IMR-90 (cell line): Measurements from ENCODE around the gene SPI1. TPM values are rescaled to one million over a fixed set of nuclear protein-coding genes. Genes with fewer than 3 reads are reported as not detected.

Experiments
- ATAC-seq: fragments of 200-7000 bp; cut with Tn5 transposase; 2 replicates; pipeline ENCODE4 v1.9.1; 2020; ENCODE audit warnings: low read depth, mild to moderate bottlenecking, moderate library complexity
- BruUV-seq: library from RNA; stranded (reverse); fragments of 400-500 nt; replicated peaks from 2 replicates; lab custom pipeline; 2021; lab: Mats Ljungman, UMichigan
- CTCF ChIA-PET: fragments of 300-600 bp; formaldehyde crosslinking; extraction: SDS; loops from one replicate; lab custom pipeline; 2021; ENCODE audit warnings: antibody characterized with exemption; lab: Yijun Ruan, JAX
- POLR2A ChIA-PET: fragments of 300-600 bp; sonication (Branson Sonifier 250); formaldehyde crosslinking; loops from one replicate; lab custom pipeline; 2022; ENCODE audit warnings: antibody characterized with exemption; ENCODE audit not compliant: unreplicated experiment; lab: Charles Lee
- DNase-seq: peaks from one replicate; pipeline ENCODE4 v3.0.0; 2013
- H2AFZ ChIP-seq: replicated peaks from 2 replicates; pipeline ENCODE3; 2013; ENCODE audit warnings: low read length, mild to moderate bottlenecking; ENCODE audit not compliant: poor library complexity
- H2AK5ac ChIP-seq: 2 replicates; pipeline ENCODE4 v1.6.1; 2013; ENCODE audit warnings: low read depth, low read length, inconsistent platforms
- H2AK9ac ChIP-seq: replicated peaks from 2 replicates; pipeline ENCODE3; 2013; ENCODE audit warnings: mild to moderate bottlenecking, low read depth, low read length, moderate library complexity; ENCODE audit not compliant: poor library complexity
- H2BK120ac ChIP-seq: 2 replicates; pipeline ENCODE4 v1.6.1; 2013; ENCODE audit warnings: low read depth, low read length, inconsistent platforms
- H2BK15ac ChIP-seq: 3 replicates; pipeline ENCODE4 v1.6.1; 2013; ENCODE audit warnings: low read depth, low read length, inconsistent platforms
- H2BK20ac ChIP-seq: 2 replicates; pipeline ENCODE4 v1.6.1; 2013; ENCODE audit warnings: low read depth, mild to moderate bottlenecking, inconsistent platforms, low read length, moderate library complexity
- H2BK5ac ChIP-seq: 2 replicates; pipeline ENCODE4 v1.6.1; 2013; ENCODE audit warnings: mild to moderate bottlenecking, low read depth, low read length, inconsistent platforms; ENCODE audit not compliant: poor library complexity, severe bottlenecking
- H3K14ac ChIP-seq: replicated peaks from 2 replicates; pipeline ENCODE4 v1.6.1; 2013; ENCODE audit warnings: low read depth, low read length, inconsistent platforms
- H3K18ac ChIP-seq: 2 replicates; pipeline ENCODE4 v1.6.1; 2013; ENCODE audit warnings: low read depth, low read length, control low read depth
- H3K23ac ChIP-seq: 2 replicates; pipeline ENCODE4 v1.6.1; 2013; ENCODE audit warnings: low read depth, low read length, inconsistent platforms
- H3K27ac ChIP-seq: 2 replicates; pipeline ENCODE4 v1.5.1; 2013; ENCODE audit warnings: mild to moderate bottlenecking, control low read depth, low read length; ENCODE audit not compliant: insufficient read depth
- H3K27me3 ChIP-seq: 2 replicates; pipeline ENCODE4 v1.6.1; 2013; ENCODE audit warnings: low read length; ENCODE audit not compliant: control insufficient read depth, insufficient read depth
- H3K36me3 ChIP-seq: 2 replicates; pipeline ENCODE4 v1.6.1; 2013; ENCODE audit warnings: low read length, mixed read lengths; ENCODE audit not compliant: control insufficient read depth, insufficient read depth
- H3K4ac ChIP-seq: 2 replicates; pipeline ENCODE4 v1.6.1; 2013; ENCODE audit warnings: low read depth, low read length, inconsistent platforms
- H3K4me1 ChIP-seq: 2 replicates; pipeline ENCODE4 v1.6.1; 2013; ENCODE audit warnings: low read length, mixed read lengths; ENCODE audit not compliant: control insufficient read depth, insufficient read depth
- H3K4me2 ChIP-seq: 2 replicates; pipeline ENCODE4 v1.6.1; 2013; ENCODE audit warnings: low read depth, mild to moderate bottlenecking, control low read depth, low read length, moderate library complexity
- H3K4me3 ChIP-seq: 2 replicates; pipeline ENCODE4 v1.5.1; 2013; ENCODE audit warnings: low read depth, mild to moderate bottlenecking, control low read depth, low read length, moderate library complexity; ENCODE audit not compliant: insufficient read depth
- H3K56ac ChIP-seq: 2 replicates; pipeline ENCODE4 v1.6.1; 2013; ENCODE audit warnings: low read length, inconsistent platforms; ENCODE audit not compliant: insufficient read depth; ENCODE audit errors: extremely low read depth
- H3K79me1 ChIP-seq, 2 experiments: 2 replicates each; pipeline ENCODE4 v1.6.1; 2013; ENCODE audit warnings: low read length in 2 of 2, inconsistent platforms in 1 of 2, low read depth in 1 of 2
- H3K9ac ChIP-seq: 2 replicates; pipeline ENCODE4 v1.6.1; 2013; ENCODE audit warnings: low read depth, low read length, control low read depth
- H3K9me1 ChIP-seq: 2 replicates; pipeline ENCODE4 v1.6.1; 2013; ENCODE audit warnings: low read length, inconsistent platforms; ENCODE audit not compliant: insufficient read depth
- H3K9me3 ChIP-seq: 2 replicates; pipeline ENCODE4 v1.6.1; 2013; ENCODE audit warnings: low read length; ENCODE audit not compliant: control insufficient read depth, insufficient read depth
- H4K20me1 ChIP-seq: 2 replicates; pipeline ENCODE4 v1.6.1; 2013; ENCODE audit warnings: low read length, inconsistent platforms; ENCODE audit not compliant: insufficient read depth
- H4K5ac ChIP-seq: 2 replicates; pipeline ENCODE4 v1.6.1; 2013; ENCODE audit warnings: mild to moderate bottlenecking, low read depth, low read length, control low read depth
- H4K8ac ChIP-seq, 2 experiments: 2 replicates each; pipeline ENCODE4 v1.6.1; 2013; ENCODE audit warnings: low read depth in 2 of 2, low read length in 2 of 2, control low read depth in 1 of 2, inconsistent platforms in 1 of 2
- H4K91ac ChIP-seq: 2 replicates; pipeline ENCODE4 v1.6.1; 2013; ENCODE audit warnings: low read depth, low read length, inconsistent platforms; ENCODE audit not compliant: insufficient read depth
- BHLHE40 ChIP-seq: fragments of 150-350 bp; IDR thresholded peaks from 2 replicates; pipeline ENCODE4 v1.6.1; 2016; ENCODE audit warnings: mild to moderate bottlenecking, low read depth, low read length
- CEBPB ChIP-seq: IDR thresholded peaks from 2 replicates; pipeline ENCODE4 v1.6.1; 2012; ENCODE audit warnings: low read depth, low read length, improper control_type of control experiment
- ELK1 ChIP-seq: fragments of 150-350 bp; IDR thresholded peaks from 2 replicates; pipeline ENCODE4 v1.6.1; 2016; ENCODE audit warnings: low read depth, mild to moderate bottlenecking, low read length, moderate library complexity, borderline replicate concordance
- FOS ChIP-seq: fragments of 150-350 bp; IDR thresholded peaks from 2 replicates; pipeline ENCODE4 v1.6.1; 2016; ENCODE audit warnings: low read depth, low read length
- MAFK ChIP-seq: IDR thresholded peaks from 2 replicates; pipeline ENCODE4 v1.6.1; 2012; ENCODE audit warnings: low read depth, low read length, improper control_type of control experiment
- MAZ ChIP-seq: IDR thresholded peaks from 2 replicates; pipeline ENCODE4 v1.6.1; 2012; ENCODE audit warnings: low read depth, mild to moderate bottlenecking, low read length, improper control_type of control experiment, moderate library complexity, borderline replicate concordance
- MXI1 ChIP-seq: IDR thresholded peaks from 2 replicates; pipeline ENCODE4 v1.6.1; 2012; ENCODE audit warnings: low read depth, mild to moderate bottlenecking, low read length, moderate library complexity, borderline replicate concordance
- NFE2L2 ChIP-seq: fragments of 150-350 bp; IDR thresholded peaks from 2 replicates; pipeline ENCODE4 v1.6.1; 2016; ENCODE audit warnings: low read depth, mild to moderate bottlenecking, low read length
- POLR2A ChIP-seq: IDR thresholded peaks from 2 replicates; pipeline ENCODE4 v1.6.1; 2012; ENCODE audit warnings: mild to moderate bottlenecking, low read depth, low read length
- RAD21 ChIP-seq: IDR thresholded peaks from 2 replicates; pipeline ENCODE4 v1.6.1; 2012; ENCODE audit warnings: low read length, improper control_type of control experiment
- RCOR1 ChIP-seq: IDR thresholded peaks from 2 replicates; pipeline ENCODE4 v1.6.1; 2012; ENCODE audit warnings: mild to moderate bottlenecking, low read length, improper control_type of control experiment; ENCODE audit not compliant: insufficient replicate concordance
- RFX5 ChIP-seq: IDR thresholded peaks from 2 replicates; pipeline ENCODE4 v1.8.0; 2012; ENCODE audit warnings: low read depth, mild to moderate bottlenecking, low read length, moderate library complexity
- WGBS, 2 experiments: methylation state at CpG; one replicate each; pipeline versions ENCODE4 v1.1.5 to v1.1.7; 2013; ENCODE audit warnings: missing lambda C conversion rate in 2 of 2; ENCODE audit not compliant: insufficient read length in 1 of 2; ENCODE audit errors: extremely low coverage in 2 of 2; 5-methylcytosine and 5-hydroxymethylcytosine counted together
- dilution Hi-C: fragments of 300-500 bp; cut with HindIII; formaldehyde crosslinking; loops from one replicate; pipeline ENCODE4 v1.14.3; 2018; ENCODE audit warnings: low sequenced_read_pairs; ENCODE audit not compliant: unreplicated experiment
- in situ Hi-C: fragments of 300-500 bp; cut with MboI; formaldehyde crosslinking; loops from 3 replicates; pipeline ENCODE4 v1.14.3; 2019; ENCODE audit warnings: low sequenced_read_pairs, inconsistent platforms, mixed read lengths
- intact Hi-C: fragments of 100-400 bp; cut with micrococcal nuclease; formaldehyde crosslinking; loops from 2 replicates; pipeline ENCODE4 v1.10.0; 2022
- polyA plus RNA-seq, 3 experiments: library from polyadenylated mRNA; depleted of rRNA; stranded (reverse); fragments of >200 nt; gene quantifications; 2 replicates each; pipeline ENCODE4 v1.2.3, GENCODE V29; 2012; ENCODE audit warnings: low replicate concordance in 1 of 3
- total RNA-seq: library from RNA; depleted of rRNA; stranded (reverse); fragments of >200 nt; gene quantifications from 2 replicates; pipeline ENCODE4 v1.2.3, GENCODE V29; 2012
- TF ChIP-seq, protein P1 (sequence below): conservative IDR thresholded peaks from 2 replicates; pipeline ENCODE4 v1.5.1; 2012; ENCODE audit warnings: mild to moderate bottlenecking, low read depth, low read length, improper control_type of control experiment

Gene SPI1
- total and polyA plus RNA-seq, 2 of the 4 experiments (the other 2 are of a cell fraction) = not detected

- TF ChIP-seq NFE2L2 = no peak
Measured at GRCh38 chr11:47357985-47358730, 20.2 kb downstream of the SPI1 start (continued).

DNA sequence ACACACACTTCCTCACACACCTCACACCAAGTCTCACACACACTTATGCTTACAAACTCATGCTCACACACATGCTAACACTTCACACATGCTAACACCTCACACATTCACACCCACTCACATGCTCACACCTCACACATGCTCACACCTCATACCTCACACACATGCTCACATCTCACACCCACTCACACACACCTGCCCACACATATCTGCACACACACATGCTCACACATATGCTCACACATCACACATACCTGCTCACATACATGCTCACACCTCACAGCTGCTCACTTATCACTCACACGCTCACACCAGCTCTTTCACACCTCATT, 21.4 kb downstream of the SPI1 start:
- dilution Hi-C loops (no loop called here), in situ Hi-C loops (loop anchor here (25.0 kb wide), 1 partner anchor 470 kb away; no protein-coding TSS in a partner anchor), intact Hi-C loops (no loop called here)
- Histone ChIP-seq H3K27ac (no peak overlapping the region), H4K5ac (no peak overlapping the region), H4K8ac (no peak overlapping the region), H4K91ac (no peak overlapping the region), H2AK5ac (peak overlapping the region; percentile 43; the same call in 1 of the 2 replicates), H3K9me1 (peaks cover 20% of the 10 kb centered on the region), H2BK5ac (peak overlapping the region; percentile 37), H3K14ac (no peak overlapping the region), H2AFZ (no peak overlapping the region), H3K4me3 (no peak overlapping the region), H3K27me3 (no peaks in the 10 kb centered on the region; the same call in none of the 2 replicates), H3K9ac (no peak overlapping the region), H2BK15ac (no peak overlapping the region), H3K79me1 (peaks cover 0 to 2% of the 10 kb centered on the region in 2 experiments; a peak in 1 of 4 replicates), H2BK120ac (no peak overlapping the region), H3K4ac (no peak overlapping the region), H3K4me2 (no peak overlapping the region), H3K18ac (no peak overlapping the region), H3K9me3 (no peaks in the 10 kb centered on the region), H3K4me1 (no peaks in the 10 kb centered on the region), H2AK9ac (peak overlapping the region; percentile 28), H4K20me1 (no peaks in the 10 kb centered on the region), H3K36me3 (no peaks in the 10 kb centered on the region), H2BK20ac (no peak overlapping the region), H3K56ac (no peak overlapping the region), H3K23ac (no peak overlapping the region)
- CTCF ChIA-PET = no interaction called here
- ATAC-seq = no peak
- WGBS, 2 experiments = 100% methylated on average over 1 of the region's 1 CpG; no CpG with 5 or more reads in 1 of the 2 experiments
- BruUV-seq = no TSS peak
- DNase-seq = no peak
- POLR2A ChIA-PET = no interaction called here
- TF ChIP-seq MXI1 (no peak), MAZ (no peak), RCOR1 (no peak), FOS (no peak), POLR2A (no peak), RFX5 (no peak), RAD21 (no peak), BHLHE40 (no peak), CEBPB (no peak), MAFK (no peak), ELK1 (no peak), NFE2L2 (no peak)
- TF ChIP-seq, protein P1, sequence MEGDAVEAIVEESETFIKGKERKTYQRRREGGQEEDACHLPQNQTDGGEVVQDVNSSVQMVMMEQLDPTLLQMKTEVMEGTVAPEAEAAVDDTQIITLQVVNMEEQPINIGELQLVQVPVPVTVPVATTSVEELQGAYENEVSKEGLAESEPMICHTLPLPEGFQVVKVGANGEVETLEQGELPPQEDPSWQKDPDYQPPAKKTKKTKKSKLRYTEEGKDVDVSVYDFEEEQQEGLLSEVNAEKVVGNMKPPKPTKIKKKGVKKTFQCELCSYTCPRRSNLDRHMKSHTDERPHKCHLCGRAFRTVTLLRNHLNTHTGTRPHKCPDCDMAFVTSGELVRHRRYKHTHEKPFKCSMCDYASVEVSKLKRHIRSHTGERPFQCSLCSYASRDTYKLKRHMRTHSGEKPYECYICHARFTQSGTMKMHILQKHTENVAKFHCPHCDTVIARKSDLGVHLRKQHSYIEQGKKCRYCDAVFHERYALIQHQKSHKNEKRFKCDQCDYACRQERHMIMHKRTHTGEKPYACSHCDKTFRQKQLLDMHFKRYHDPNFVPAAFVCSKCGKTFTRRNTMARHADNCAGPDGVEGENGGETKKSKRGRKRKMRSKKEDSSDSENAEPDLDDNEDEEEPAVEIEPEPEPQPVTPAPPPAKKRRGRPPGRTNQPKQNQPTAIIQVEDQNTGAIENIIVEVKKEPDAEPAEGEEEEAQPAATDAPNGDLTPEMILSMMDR = no peak
